ENCODE measurements around the gene CHADL.

CHADL gene

DNA sequence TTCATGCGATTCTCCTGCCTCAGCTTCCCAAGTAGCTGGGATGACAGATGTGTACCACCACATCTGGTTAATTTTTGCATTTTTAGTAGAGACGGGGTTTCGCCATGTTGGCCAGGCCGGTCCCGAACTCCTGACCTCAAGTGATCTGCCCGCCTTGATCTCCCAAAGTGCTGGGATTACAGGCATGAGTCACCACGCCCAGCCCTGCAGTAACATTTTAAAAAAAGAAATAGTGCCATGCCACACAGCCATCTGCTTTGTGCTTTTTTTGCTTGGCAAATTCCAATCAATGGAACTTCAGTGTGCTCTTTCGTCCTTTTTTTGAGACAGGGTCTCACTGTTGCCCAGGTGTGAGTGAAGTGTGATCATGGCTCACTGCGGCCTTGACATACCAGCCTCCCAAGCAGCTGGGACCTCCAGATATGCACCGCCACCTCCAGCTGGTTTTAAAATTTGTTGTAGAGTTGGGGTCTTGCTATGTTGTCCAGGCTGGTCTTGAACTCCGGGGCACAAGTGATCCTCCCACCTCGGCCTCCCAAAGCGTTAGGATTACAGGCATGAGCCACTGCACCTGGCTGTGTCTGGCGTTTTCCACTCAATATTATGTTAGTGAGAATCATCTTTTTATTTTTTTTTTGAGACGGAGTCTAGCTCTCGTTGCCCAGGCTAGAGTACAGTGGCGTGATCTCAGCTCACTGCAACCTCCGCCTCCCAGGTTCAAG is 1.8 kb upstream of the CHADL start:
- TF ChIP-seq, protein P1, sequence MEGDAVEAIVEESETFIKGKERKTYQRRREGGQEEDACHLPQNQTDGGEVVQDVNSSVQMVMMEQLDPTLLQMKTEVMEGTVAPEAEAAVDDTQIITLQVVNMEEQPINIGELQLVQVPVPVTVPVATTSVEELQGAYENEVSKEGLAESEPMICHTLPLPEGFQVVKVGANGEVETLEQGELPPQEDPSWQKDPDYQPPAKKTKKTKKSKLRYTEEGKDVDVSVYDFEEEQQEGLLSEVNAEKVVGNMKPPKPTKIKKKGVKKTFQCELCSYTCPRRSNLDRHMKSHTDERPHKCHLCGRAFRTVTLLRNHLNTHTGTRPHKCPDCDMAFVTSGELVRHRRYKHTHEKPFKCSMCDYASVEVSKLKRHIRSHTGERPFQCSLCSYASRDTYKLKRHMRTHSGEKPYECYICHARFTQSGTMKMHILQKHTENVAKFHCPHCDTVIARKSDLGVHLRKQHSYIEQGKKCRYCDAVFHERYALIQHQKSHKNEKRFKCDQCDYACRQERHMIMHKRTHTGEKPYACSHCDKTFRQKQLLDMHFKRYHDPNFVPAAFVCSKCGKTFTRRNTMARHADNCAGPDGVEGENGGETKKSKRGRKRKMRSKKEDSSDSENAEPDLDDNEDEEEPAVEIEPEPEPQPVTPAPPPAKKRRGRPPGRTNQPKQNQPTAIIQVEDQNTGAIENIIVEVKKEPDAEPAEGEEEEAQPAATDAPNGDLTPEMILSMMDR (IDR thresholded peaks at IDR 0.05; ENCODE audit: control extremely low read depth, extremely low read depth, low read depth, missing control alignments), result no peak
- no peak for DNase-seq (ENCODE audit: extremely low spot score)
- POLR2A ChIA-PET, result no interaction called here
- CTCF ChIA-PET, result interaction anchor here (0.7 kb wide), 1 partner anchor 12 kb away, joined by 3 read pairs; no protein-coding TSS in a partner anchor

DNA sequence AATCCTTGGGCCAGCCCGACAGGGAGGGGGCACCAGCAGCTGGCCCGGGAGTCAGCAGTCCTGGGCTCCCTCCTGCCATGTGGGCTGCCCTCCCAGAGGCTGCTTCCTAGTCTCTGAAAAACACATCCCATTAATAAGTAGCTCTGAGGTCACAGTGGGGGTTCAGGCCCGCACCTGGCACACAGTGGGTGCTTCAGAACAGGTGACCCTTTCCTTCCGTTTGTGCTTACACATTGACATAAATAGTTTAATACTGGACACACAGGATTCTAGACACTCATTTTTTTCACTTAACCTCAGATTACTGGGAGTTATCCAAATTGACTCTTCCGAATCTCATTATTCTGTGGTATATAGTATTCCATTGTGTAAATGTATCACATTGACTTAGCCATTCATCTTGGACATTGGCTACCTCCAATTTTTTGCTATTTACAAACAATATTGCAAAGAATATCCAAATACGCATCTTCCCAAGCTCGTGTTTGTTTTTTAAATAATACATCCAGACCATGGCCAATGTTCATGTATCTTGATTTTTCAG is 474 bp upstream of the CHADL start:
- no peak for DNase-seq (ENCODE audit: extremely low spot score)
- TF ChIP-seq, protein P1 (IDR thresholded peaks at IDR 0.05; ENCODE audit: control extremely low read depth, extremely low read depth, low read depth, missing control alignments), result no peak
- ChIA-PET POLR2A (no interaction called here), CTCF (no interaction called here)

DNA sequence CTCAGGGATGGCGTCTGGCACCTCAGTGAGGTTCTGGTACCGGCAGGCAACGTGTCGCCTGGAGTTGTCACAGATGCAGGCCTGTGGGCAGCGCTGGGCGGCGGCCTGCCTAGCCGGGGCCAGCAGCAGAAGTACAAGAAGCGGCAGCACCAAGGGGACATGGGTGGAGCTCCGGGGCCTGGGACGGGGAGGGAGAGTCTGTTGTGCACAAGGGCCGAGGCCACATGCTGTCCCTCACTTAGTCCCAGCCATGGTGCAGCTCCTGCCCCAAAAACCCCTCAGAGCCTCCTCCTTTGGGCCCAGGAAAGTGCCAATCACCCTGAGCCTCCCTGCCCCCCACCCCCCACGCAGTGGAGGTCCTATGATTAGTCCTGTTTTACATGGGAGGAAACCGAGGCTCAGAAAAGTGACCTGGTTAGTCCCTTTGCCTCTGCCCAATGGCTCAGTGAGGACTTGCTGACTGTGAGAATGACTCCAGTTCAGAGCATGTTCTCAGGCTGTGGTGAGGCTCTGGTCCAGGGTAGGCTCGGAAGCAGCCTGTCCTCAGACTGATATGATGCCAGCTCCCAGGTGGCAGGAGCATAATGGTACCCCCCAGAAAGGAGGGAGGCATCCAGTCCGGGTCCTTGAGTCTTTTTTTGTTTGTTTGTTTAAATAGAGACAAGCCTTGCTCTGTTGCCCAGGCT is 1.1 kb downstream of the CHADL start:
- POLR2A ChIA-PET, result no interaction called here
- CTCF ChIA-PET, result interaction anchor here (2.9 to 5.2 kb wide), 2 partner anchors 67 to 317 kb away, joined by 10 to 96 read pairs; no protein-coding TSS in a partner anchor
- TF ChIP-seq, protein P1 (IDR thresholded peaks at IDR 0.05; ENCODE audit: control extremely low read depth, extremely low read depth, low read depth, missing control alignments), result no peak
- DNase-seq (ENCODE audit: extremely low spot score), result no peak

DNA sequence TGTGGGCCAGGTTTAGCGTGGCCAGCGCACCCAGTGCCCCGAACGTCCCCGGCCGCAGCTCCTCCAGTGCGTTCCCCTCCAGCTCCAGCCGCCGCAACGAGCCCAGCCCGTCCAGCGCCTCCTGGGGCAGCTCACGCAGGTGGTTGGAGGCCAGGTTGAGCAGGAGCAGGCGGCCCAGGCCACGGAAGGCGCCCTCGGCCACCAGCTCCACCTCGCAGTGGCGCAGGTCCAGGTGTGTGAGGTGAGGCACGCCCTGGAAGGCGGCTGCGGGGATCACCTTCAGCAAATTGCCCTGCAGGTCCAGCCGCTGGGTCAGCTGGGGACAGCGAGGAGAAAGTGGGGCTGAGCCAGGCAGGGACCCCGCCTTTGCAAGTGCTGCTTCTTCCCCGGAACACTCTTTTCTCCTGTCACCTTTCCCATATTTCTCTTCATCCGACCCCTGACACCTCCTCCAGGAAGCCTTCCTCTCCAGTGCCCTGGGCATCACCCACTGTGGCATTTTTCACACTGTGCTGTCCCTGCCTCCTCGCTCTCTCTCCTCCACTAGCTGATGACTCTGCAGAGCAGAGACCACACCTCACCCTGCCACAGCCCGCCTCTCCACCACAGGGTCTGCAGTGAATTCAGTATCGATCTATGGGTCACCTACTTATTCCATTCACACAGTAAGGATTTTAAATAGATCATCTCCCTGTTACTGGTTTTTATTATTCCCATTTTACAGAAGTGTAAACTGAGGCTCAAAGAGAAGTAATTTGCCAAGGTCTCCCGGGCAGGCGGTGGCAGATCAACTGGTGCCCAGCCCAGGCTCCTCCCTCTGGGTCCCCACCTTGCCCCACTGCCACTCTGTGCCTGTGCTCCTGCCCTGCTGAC is 1.9 kb downstream of the CHADL start:
- ChIA-PET POLR2A (no interaction called here), CTCF (interaction anchor here (0.9 to 5.2 kb wide), 12 partner anchors 12 to 521 kb away, joined by 3 to 96 read pairs (median 6); no protein-coding TSS in a partner anchor)
- TF ChIP-seq, protein P1 (IDR thresholded peaks at IDR 0.05; ENCODE audit: control extremely low read depth, extremely low read depth, low read depth, missing control alignments), result no peak
- DNase-seq (ENCODE audit: extremely low spot score), result no peak

DNA sequence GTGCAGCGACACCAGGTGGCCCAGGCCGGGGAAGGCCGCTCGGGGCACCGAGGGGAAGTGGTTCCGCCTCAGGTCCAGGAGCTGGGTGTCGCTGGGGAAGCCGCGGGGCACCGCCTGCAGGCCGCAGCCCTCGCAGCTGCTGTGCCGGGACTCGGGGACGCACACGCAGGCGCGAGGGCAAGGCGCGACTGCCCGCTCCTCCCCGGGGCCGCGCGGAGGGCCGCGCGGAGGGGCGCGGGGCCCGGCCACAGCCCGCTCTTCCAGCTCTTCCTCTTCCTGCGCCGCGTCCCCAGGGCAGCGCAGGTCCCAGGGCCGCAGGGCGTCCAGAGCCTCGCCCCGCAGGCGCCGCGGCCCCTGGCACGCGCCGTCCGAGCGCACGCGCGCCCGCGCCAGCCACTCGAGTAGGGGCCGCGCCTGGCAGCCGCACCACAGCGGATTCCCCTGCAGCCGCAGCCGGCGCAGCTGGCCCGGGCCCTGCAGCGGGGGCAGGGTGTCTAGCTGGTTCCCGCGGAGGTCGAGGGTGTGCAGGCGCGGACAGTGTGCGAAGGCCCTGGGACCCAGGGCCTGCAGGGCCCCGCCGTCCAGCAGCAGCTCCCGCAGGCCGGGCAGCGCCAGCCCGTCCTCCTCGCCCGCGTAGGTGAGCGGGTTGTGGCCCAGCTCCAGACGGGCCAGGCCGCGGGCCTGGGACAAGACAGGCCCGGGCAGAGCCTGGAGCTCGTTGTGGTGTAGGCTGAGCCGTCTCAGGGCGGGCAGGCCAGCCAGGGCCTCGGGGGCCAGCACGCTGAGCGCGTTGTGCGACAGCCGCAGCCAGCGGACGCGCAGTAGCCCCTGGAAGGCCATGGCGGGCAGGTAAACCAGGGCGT is 2.8 kb downstream of the CHADL start:
- TF ChIP-seq, protein P1 (IDR thresholded peaks at IDR 0.05; ENCODE audit: control extremely low read depth, extremely low read depth, low read depth, missing control alignments), result peak; percentile 89
- DNase-seq (ENCODE audit: extremely low spot score), result peak; percentile 91
- ChIA-PET POLR2A (no interaction called here), CTCF (interaction anchor here (0.6 to 5.2 kb wide), 38 partner anchors 8 to 521 kb away, joined by 3 to 96 read pairs (median 4); partner anchors contain the start of gene XPNPEP3)

All from GM10248 (cell line).